ENCODE results near the gene SIT1. TPM values are rescaled to one million over a fixed set of nuclear protein-coding genes. Genes with fewer than 3 reads are reported as not detected.

SIT1 gene
- total and polyA plus RNA-seq, 2 donors (not counting 3 experiments of a cell fraction or from before 2014, with no cell fraction given): not detected

- H3K79me2 ChIP-seq (ENCODE audit: control insufficient read depth, insufficient read depth, low read length): peaks cover 4% of the 10 kb centered on the region
- no TSS peak for BruUV-seq (replicated peaks)
- peak within 1 kb of the TSS; percentile 84 for H2AFZ ChIP-seq (ENCODE audit: low read depth, low read length)
- CTCF ChIA-PET: interaction anchor here (0.6 to 10.0 kb wide), 12 partner anchors 9 to 178 kb away, joined by 3 to 227 read pairs (median 4); partner anchors contain the start of genes MSMP and TPM2
- H3K9ac ChIP-seq (replicated peaks; ENCODE audit: extremely low read depth, insufficient read depth, low read length): peak within 1 kb of the TSS; percentile 86
- intact Hi-C loops (cut with micrococcal nuclease): loop anchor here (1.0 to 5.0 kb wide), 7 partner anchors 32 to 250 kb away; partner anchors contain the start of genes CREB3, HRCT1, RUSC2 and SPAAR
- H4K20me1 ChIP-seq (replicated peaks; ENCODE audit: control insufficient read depth, extremely low read depth, insufficient read depth, low read length): no peaks in the 10 kb centered on the region
- TF ChIP-seq JUN (IDR thresholded peaks at IDR 0.05; ENCODE audit: borderline replicate concordance, insufficient read depth, insufficient read length, low read depth) (no peak), POLR2A (IDR thresholded peaks at IDR 0.05; ENCODE audit: low read depth, low read length) (no peak), POLR2AphosphoS5 (IDR thresholded peaks at IDR 0.05; ENCODE audit: insufficient read depth, low read depth, low read length) (peak; percentile 63), FOS (IDR thresholded peaks at IDR 0.05; ENCODE audit: borderline replicate concordance, insufficient read depth, low read length) (peak; percentile 33), GATA2 (IDR thresholded peaks at IDR 0.05; ENCODE audit: insufficient read depth, insufficient read length, low read depth, low read length) (peak; percentile 38), EZH2 (IDR thresholded peaks at IDR 0.05; ENCODE audit: borderline replicate concordance, low read depth, low read length, severe bottlenecking) (no peak), MYC (IDR thresholded peaks at IDR 0.05; ENCODE audit: low read depth, low read length) (peak; percentile 96)
- TF ChIP-seq, protein P1, sequence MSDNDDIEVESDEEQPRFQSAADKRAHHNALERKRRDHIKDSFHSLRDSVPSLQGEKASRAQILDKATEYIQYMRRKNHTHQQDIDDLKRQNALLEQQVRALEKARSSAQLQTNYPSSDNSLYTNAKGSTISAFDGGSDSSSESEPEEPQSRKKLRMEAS (IDR thresholded peaks at IDR 0.05; ENCODE audit: insufficient read depth, insufficient read length): peak; percentile 99
- TF ChIP-seq, protein P2, sequence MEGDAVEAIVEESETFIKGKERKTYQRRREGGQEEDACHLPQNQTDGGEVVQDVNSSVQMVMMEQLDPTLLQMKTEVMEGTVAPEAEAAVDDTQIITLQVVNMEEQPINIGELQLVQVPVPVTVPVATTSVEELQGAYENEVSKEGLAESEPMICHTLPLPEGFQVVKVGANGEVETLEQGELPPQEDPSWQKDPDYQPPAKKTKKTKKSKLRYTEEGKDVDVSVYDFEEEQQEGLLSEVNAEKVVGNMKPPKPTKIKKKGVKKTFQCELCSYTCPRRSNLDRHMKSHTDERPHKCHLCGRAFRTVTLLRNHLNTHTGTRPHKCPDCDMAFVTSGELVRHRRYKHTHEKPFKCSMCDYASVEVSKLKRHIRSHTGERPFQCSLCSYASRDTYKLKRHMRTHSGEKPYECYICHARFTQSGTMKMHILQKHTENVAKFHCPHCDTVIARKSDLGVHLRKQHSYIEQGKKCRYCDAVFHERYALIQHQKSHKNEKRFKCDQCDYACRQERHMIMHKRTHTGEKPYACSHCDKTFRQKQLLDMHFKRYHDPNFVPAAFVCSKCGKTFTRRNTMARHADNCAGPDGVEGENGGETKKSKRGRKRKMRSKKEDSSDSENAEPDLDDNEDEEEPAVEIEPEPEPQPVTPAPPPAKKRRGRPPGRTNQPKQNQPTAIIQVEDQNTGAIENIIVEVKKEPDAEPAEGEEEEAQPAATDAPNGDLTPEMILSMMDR (IDR thresholded peaks at IDR 0.05; ENCODE audit: extremely low read depth in 1 of 2, insufficient read depth in 1 of 2, low read depth in 1 of 2, low read length in 2 of 2): peak in 1 of 2 donors; percentile 37
- peaks cover 0 to 8% of the 10 kb centered on the region in 2 experiments for H3K36me3 ChIP-seq (ENCODE audit: control insufficient read depth in 2 of 2, extremely low read depth in 1 of 2, insufficient read depth in 2 of 2, low read length in 2 of 2)
- DNase-seq (ENCODE audit: low read depth, low spot score) (peak; percentile 99), FAIRE-seq (peak; percentile 87)
- H3K27ac ChIP-seq (ENCODE audit: insufficient read depth, low read depth, low read length): peak within 1 kb of the TSS; percentile 94
- H3K4me2 ChIP-seq (ENCODE audit: insufficient read depth, low read length): peak within 1 kb of the TSS; percentile 93
- dilution Hi-C loops (cut with MboI; ENCODE audit: extremely low pct_ligation_motif_present, low sequenced_read_pairs): no loop called here
- H3K9me3 ChIP-seq (replicated peaks; ENCODE audit: control insufficient read depth, insufficient read depth, low read length): no peaks in the 10 kb centered on the region
- H3K27me3 ChIP-seq (ENCODE audit: control insufficient read depth in 2 of 2, insufficient read depth in 2 of 2, low read length in 2 of 2): no peaks in the 10 kb centered on the region
- POLR2A ChIA-PET: interaction anchor here (1.6 kb wide), 1 partner anchor 30 kb away, joined by 4 read pairs; no protein-coding TSS in a partner anchor
- no peaks in the 10 kb centered on the region for H3K9me1 ChIP-seq (replicated peaks; ENCODE audit: control insufficient read depth, extremely low read depth, insufficient read depth, low read length)
- peaks cover 10% of the 10 kb centered on the region for H3K4me1 ChIP-seq (ENCODE audit: control insufficient read depth, extremely low read depth, insufficient read depth, low read length)
- H3K4me3 ChIP-seq (replicated peaks in 1 of 3; ENCODE audit: insufficient read depth in 1 of 3, low read depth in 1 of 3, low read length in 3 of 3): peak within 1 kb of the TSS; percentile 84 to 87 (median 86)
Measured at GRCh38 chr9:35657546-35658136, 6.9 kb upstream of the SIT1 start, which contains the start of gene RMRP. Gene RMRP (minus strand): TSS chr9:35658019.

All from endothelial cell of umbilical vein (primary cell).